Stimulated activated memory B cell treated with anti-CD40 and anti-IgM and Interleukin-4, amounts not matched to agents 10 μg/mL and 1 μg/mL and 100 μg/mL, for 72 hours (primary cell): ENCODE results near the gene NUP214.
"Not testable (repeated sequence)": the region's sequence is repeated elsewhere in the genome, so short reads cannot be mapped to it uniquely, and the experiment has no call there.

Experiments
- ATAC-seq: fragments of 150-1000 bp; cut with Tn5 transposase; 2 replicates; pipeline ENCODE4 v1.10.0; 2021
- H3K27ac Mint-ChIP-seq: one replicate; pipeline ENCODE4 v1.8.0; 2022; ENCODE audit warnings: mild to moderate bottlenecking, mixed read lengths
- H3K27me3 Mint-ChIP-seq: one replicate; pipeline ENCODE4 v1.8.0; 2022; ENCODE audit warnings: mixed read lengths
- H3K36me3 Mint-ChIP-seq: one replicate; pipeline ENCODE4 v1.8.0; 2022; ENCODE audit warnings: mixed read lengths
- H3K4me1 Mint-ChIP-seq: one replicate; pipeline ENCODE4 v1.8.0; 2022; ENCODE audit warnings: mixed read lengths
- H3K4me3 Mint-ChIP-seq: one replicate; pipeline ENCODE4 v1.8.0; 2022; ENCODE audit warnings: mild to moderate bottlenecking, moderate library complexity, mixed read lengths
- H3K9me3 Mint-ChIP-seq: one replicate; pipeline ENCODE4 v1.8.0; 2022; ENCODE audit warnings: mixed read lengths

Gene NUP214

DNA sequence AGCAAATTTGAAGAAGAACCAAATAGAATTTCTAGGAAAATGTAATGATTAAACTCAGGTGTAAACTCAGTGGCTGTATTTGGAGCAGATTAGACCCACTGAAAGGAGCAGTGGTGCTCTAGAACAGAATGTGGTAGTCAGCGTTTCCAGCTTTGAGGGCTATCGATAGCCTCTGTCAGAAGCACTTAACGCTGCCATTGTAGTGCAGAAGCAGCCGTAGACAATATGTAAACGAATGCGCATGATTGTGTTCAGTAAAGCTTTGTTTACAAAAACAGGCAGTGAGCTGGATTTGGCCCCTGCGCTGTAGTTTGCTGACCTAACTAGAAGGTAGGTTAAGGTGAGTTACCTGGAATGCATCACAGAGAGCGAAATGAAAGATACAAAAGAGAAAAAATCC, 78.9 kb downstream of the NUP214 start:
- Mint-ChIP-seq H3K4me1 (peaks cover 12% of the 10 kb centered on the region), H3K9me3 (no peaks in the 10 kb centered on the region), H3K4me3 (no peak overlapping the region), H3K27me3 (no peaks in the 10 kb centered on the region), H3K27ac (no peak overlapping the region), H3K36me3 (peaks cover 52% of the 10 kb centered on the region)
- no peak for ATAC-seq

DNA sequence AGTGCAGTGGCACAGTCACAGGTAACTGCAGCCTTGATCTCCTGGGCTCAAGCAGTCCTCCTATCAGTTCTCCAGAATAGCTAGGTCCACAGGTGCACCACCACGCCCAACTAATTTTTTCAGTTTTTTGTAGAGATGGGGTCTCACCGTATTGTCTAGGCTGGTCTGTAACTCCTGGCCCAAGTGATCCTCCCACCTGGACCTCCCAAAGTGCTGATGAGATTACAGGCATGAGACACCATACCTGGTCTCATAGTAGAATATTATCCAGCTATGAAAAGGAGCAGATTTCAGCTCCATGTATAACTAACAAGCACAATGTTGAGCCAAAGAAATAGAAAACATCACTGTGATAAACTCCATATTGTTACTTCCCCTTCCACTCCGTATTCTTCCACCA, 81.1 kb downstream of the NUP214 start:
- H3K36me3 Mint-ChIP-seq: peaks cover 61% of the 10 kb centered on the region
- H3K4me1 Mint-ChIP-seq: peaks cover 12% of the 10 kb centered on the region
- no peak for ATAC-seq
- no peak overlapping the region for H3K27ac Mint-ChIP-seq
- no peak overlapping the region for H3K4me3 Mint-ChIP-seq
- H3K9me3 Mint-ChIP-seq: peaks cover 9% of the 10 kb centered on the region
- H3K27me3 Mint-ChIP-seq: no peaks in the 10 kb centered on the region

DNA sequence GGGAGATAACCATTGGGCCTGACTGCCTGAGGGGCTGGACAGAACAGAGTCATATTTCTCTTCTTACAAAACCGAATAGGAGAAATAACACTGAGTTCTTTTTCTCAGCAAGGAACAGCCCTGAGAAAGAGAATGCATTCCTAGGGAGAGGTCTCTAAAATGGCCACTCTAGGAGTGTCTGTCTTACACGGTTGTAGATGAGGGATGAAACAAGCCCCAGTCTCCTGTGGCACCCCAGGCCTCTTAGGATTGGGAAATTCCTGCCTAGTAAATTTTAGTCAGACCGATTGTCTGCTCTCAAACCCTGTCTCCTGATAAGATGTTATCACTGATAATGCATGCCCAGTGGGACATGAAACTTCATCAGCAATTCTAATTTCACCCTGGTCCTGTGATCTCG, 86.5 kb downstream of the NUP214 start:
- ATAC-seq, H3K4me3 Mint-ChIP-seq, H3K4me1 Mint-ChIP-seq, H3K27ac Mint-ChIP-seq, H3K27me3 Mint-ChIP-seq: not testable (repeated sequence)
- Mint-ChIP-seq H3K36me3 (peaks cover 78% of the 10 kb centered on the region), H3K9me3 (peaks cover 16% of the 10 kb centered on the region)

DNA sequence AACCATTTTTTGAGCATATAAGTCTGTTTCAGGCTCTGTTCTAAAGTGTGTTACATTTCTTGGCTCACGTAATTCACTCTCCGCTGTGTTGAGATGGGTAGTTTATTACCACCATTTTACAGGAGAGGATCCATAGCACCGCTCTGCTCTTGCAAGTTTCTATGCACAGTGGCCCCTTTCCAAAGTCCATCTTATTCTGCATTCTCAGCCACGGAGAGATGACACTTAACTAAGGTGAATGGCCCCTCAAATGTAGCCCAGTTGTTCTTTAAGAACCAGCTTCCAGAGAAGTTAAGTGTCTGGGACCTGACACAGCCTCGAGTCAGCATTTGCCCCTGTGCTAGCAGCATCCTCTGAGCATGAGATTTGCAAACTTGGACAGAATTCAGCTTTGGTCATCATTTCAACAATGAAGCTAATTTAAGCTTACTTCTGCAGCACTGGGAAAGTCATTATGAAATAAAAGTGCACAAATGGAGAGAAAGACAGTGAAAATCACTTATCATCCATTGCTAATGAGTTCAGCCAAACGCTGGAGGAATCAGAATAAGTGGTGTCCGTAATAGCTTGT, 89.0 kb downstream of the NUP214 start:
- Mint-ChIP-seq H3K4me1 (no peaks in the 10 kb centered on the region), H3K27ac (no peak overlapping the region), H3K4me3 (no peak overlapping the region), H3K36me3 (peaks cover 74% of the 10 kb centered on the region), H3K9me3 (peaks cover 16% of the 10 kb centered on the region), H3K27me3 (no peaks in the 10 kb centered on the region)
- ATAC-seq: no peak

DNA sequence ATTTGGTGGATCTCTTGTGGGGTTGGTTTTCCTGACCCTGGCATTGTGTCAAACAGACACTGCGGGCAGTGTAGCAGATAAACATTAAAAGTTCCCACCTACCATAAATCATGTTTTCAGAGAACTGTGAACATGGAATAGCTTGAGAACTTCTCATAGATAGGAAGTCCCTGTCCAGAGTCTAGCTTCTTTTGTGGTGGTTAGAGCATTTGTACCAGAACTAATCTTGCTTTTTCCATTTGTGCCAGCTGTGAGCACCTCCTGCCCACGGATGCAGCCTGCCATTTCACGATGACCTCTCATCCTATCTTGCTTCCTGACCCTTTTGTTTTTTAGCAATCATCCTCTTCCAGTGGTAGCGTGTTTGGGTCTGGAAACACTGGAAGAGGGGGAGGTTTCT, 89.5 kb downstream of the NUP214 start:
- Mint-ChIP-seq H3K36me3 (peaks cover 69% of the 10 kb centered on the region), H3K9me3 (peaks cover 16% of the 10 kb centered on the region), H3K4me1 (no peaks in the 10 kb centered on the region), H3K4me3 (no peak overlapping the region), H3K27me3 (no peaks in the 10 kb centered on the region), H3K27ac (no peak overlapping the region)
- no peak for ATAC-seq

DNA sequence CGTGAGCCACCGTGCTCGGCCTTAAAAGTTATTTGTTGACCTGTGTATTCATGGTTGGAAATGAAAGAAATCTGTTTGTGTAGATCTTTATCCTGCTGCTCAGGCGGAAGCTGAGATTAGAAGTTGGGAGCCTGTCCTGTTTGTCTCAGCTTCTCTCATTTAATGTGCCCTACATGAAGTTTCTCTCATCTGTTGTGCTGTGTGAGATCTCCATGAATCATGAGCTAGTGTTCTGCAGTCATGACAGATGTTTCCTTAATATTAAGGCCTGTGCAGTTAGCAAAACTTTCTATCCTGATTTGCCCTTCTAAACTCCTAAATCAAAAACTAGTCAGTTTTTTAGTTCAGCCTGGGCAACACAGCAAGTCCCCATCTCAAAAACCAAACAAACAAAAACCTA, 91.4 kb downstream of the NUP214 start:
- H3K27me3 Mint-ChIP-seq: no peaks in the 10 kb centered on the region
- ATAC-seq: no peak
- no peaks in the 10 kb centered on the region for H3K4me1 Mint-ChIP-seq
- no peak overlapping the region for H3K27ac Mint-ChIP-seq
- peaks cover 60% of the 10 kb centered on the region for H3K36me3 Mint-ChIP-seq
- H3K4me3 Mint-ChIP-seq: no peak overlapping the region
- H3K9me3 Mint-ChIP-seq: peaks cover 4% of the 10 kb centered on the region

DNA sequence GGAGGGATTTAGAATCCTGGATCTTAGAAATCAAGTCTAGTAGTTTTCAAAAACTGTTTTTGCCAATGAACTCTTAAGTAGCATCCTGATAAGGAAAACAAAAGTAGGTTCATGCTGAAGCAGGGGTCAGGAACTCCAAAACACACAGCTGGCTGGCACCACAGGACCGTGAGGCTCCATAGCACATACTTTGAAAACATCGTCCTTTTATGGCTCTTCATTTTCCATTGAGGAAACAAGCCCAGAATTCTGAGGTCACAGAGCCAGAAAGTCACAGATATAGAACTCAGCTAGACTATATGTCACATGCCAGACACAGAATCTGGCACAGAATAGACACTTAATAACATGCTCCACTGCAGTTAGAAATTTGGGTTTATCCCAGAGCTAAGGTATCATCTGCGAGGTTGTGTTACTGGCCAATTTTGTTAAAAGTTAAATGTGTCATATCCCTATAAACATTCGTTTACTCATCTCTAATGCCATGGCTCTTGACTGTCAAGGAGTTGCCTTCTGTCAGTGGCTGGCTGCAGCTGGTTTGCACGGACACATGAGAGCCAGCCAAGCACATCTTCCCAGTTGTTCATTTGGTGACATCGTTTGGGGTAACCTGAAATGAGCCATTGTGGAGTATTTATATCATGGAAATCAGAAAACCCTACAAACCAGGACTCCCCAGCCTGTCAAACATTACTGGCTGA, 92.1 kb downstream of the NUP214 start:
- ATAC-seq: no peak
- Mint-ChIP-seq H3K4me1 (no peaks in the 10 kb centered on the region), H3K27ac (no peak overlapping the region), H3K4me3 (no peak overlapping the region), H3K9me3 (no peaks in the 10 kb centered on the region), H3K27me3 (no peaks in the 10 kb centered on the region), H3K36me3 (peaks cover 59% of the 10 kb centered on the region)

DNA sequence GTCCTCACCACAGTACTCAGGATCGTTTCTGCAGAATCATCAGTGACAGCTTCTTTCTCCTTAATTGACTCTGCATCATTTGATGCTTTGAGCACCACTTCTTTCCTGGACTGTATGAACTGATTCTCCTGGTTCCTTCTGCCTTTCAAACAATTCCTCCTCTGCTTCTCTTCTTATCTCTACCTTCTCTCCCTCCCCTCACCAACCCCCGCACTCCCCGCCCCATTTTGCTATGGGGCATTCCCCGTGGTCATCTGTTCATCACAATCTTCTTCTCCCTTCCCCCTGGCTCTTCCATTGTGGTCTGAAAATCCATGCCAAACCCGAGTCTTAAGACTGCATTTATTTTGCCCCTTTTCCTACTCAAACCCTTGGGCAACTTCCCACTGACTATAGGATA, 93.0 kb downstream of the NUP214 start:
- no peaks in the 10 kb centered on the region for H3K9me3 Mint-ChIP-seq
- ATAC-seq: no peak
- H3K36me3 Mint-ChIP-seq: peaks cover 58% of the 10 kb centered on the region
- no peaks in the 10 kb centered on the region for H3K4me1 Mint-ChIP-seq
- no peak overlapping the region for H3K27ac Mint-ChIP-seq
- no peaks in the 10 kb centered on the region for H3K27me3 Mint-ChIP-seq
- H3K4me3 Mint-ChIP-seq: no peak overlapping the region

DNA sequence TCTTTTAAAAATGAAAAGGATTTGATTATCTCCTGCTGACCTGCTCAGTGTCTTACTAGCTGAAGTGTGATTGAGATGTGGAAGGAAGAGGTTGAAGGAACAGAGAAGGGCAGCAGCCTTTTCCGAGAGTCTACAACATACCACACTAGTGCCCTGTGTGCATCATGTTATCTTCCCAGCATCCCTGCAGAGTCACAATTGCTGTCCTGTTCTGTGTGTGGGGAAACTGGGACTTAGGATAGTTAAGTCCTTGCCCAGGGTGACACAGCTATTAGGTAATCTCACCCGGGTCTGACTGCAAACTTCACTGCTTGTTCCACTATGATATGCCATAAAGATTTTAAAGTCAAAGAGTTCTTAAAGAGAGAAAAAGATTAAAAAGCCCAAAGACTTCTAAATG, 95.1 kb downstream of the NUP214 start:
- no peak for ATAC-seq
- no peak overlapping the region for H3K4me3 Mint-ChIP-seq
- H3K36me3 Mint-ChIP-seq: peaks cover 47% of the 10 kb centered on the region
- H3K27ac Mint-ChIP-seq: no peak overlapping the region
- no peaks in the 10 kb centered on the region for H3K9me3 Mint-ChIP-seq
- H3K4me1 Mint-ChIP-seq: peaks cover 1% of the 10 kb centered on the region
- H3K27me3 Mint-ChIP-seq: no peaks in the 10 kb centered on the region

DNA sequence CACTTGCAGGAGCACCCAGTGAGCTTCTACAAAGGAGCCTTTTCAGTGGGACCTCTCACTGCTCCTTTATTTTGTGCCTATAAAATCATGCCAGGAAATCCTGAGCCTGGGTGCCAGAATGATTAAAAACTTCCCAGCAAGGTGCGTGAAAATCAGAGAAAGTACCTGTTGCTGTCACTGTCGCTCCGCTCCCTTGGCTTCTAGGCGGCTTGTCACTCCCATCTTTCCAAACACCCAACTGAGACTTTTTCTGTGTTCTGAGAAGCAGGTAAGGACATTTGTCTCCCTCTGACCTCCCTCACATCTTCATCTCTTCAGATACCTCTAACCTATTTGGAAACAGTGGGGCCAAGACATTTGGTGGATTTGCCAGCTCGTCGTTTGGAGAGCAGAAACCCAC, 97.1 kb downstream of the NUP214 start:
- H3K27ac Mint-ChIP-seq: no peak overlapping the region
- peaks cover 12% of the 10 kb centered on the region for H3K4me1 Mint-ChIP-seq
- H3K4me3 Mint-ChIP-seq: no peak overlapping the region
- H3K27me3 Mint-ChIP-seq: no peaks in the 10 kb centered on the region
- no peak for ATAC-seq
- H3K36me3 Mint-ChIP-seq: peaks cover 51% of the 10 kb centered on the region
- H3K9me3 Mint-ChIP-seq: no peaks in the 10 kb centered on the region

DNA sequence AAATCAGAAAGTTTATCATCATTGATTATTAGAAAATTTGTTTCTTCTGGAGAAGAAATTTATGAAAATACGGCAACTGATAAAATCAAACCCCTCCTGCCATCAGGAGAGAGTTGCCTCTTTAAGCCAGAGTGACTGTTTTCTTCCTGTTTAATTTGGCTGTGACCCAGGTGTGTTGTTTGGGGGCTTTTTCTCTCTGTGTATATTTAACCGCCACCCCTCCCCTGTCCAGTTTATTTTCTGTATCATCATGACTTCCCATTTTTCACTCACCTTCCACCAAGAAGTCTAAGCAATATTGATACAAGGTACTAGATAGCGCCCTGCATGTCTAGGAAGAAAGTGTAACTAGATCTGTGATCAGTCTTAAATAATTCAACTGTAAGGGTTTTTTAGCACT, 100.8 kb downstream of the NUP214 start:
- H3K4me3 Mint-ChIP-seq: no peak overlapping the region
- ATAC-seq: no peak
- H3K27me3 Mint-ChIP-seq: no peaks in the 10 kb centered on the region
- no peaks in the 10 kb centered on the region for H3K9me3 Mint-ChIP-seq
- H3K36me3 Mint-ChIP-seq: peaks cover 52% of the 10 kb centered on the region
- peaks cover 20% of the 10 kb centered on the region for H3K4me1 Mint-ChIP-seq
- no peak overlapping the region for H3K27ac Mint-ChIP-seq

DNA sequence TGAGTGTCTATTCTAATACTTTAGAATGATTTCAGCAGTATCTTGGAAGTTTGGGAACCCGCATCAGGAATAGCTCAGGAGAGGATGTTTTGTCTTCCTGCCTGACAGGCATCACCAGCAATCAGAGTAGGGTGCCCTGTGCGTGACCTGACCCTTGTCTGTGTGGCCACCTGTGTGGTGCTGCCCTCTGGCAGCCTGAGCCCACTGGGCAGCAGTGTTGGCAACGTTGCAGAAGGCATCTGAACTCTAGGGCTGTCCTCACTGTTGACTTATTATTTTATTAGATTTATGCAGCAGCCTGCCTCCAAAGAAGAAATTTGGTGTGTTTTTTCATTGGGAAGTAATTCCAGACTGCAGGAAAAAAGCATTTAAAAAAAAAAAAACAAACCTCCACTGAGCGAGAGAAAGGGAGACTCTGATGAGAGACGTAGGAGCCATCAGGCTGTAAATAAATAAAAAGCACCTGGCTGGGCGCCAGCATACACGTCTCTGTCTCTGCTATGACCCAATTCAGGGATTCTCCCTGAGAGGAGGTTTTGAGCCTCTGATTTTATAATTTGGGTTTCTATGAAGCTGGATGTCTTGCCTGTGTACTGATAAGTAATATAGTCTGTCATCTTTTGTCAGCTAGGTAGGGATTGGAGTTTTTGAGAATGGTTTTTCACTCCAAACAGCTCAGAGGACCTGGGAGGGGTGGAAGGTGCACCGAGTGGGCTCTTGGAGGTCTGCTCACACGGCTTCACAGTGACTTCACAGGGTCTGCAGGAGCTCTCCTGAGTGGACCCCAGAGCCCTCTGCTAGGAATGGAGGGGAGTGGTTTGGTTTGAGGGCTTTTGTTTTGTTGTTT, 101.9 kb downstream of the NUP214 start:
- Mint-ChIP-seq H3K27ac (peak overlapping the region; percentile 7), H3K36me3 (peaks cover 56% of the 10 kb centered on the region), H3K4me1 (peaks cover 20% of the 10 kb centered on the region), H3K4me3 (no peak overlapping the region), H3K27me3 (no peaks in the 10 kb centered on the region), H3K9me3 (no peaks in the 10 kb centered on the region)
- no peak for ATAC-seq

DNA sequence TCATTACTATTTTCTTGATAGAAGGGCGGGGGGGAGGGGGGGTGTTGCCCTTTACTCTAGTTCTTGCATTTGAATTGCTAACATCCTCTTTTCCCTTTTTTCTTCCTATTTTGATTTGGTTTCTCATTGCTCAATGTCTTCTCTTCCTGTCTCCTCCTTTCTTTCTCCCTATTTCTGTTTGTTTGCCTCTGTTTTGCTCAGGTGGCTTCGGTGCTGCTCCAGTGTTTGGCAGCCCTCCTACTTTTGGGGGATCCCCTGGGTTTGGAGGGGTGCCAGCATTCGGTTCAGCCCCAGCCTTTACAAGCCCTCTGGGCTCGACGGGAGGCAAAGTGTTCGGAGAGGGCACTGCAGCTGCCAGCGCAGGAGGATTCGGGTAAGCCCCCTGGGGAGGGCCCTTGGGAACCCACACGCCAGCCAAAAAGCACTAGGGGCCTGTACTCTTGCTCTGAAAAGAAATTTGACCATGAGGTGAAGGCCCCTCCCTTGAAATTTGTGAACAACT, 102.6 kb downstream of the NUP214 start:
- H3K27ac Mint-ChIP-seq: peak overlapping the region; percentile 7

DNA sequence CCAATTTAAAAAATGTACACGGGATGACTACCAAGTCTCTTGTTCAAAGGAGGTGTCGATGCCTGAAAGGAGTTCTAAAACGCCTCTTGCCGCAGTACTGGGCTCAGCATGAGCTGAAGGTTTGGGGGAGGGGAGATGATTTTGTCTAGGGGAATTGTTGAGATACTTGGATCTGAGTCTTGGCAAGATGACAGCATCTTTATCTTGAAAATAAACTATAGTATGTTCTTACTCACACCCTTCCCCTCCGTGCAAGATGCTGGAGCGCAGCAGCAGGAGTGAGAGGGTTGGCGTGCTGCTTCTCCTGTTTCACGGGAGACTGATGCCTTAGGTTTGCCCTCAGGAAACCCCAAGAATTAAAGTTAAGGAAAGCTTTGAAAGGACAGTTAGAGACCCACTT, 103.6 kb downstream of the NUP214 start:
- Mint-ChIP-seq H3K27me3 (no peaks in the 10 kb centered on the region), H3K4me3 (no peak overlapping the region), H3K4me1 (peaks cover 20% of the 10 kb centered on the region), H3K27ac (no peak overlapping the region), H3K9me3 (no peaks in the 10 kb centered on the region), H3K36me3 (peaks cover 50% of the 10 kb centered on the region)
- ATAC-seq: no peak

More for the DNA sequence above, 102.6 kb downstream of the NUP214 start:
- Mint-ChIP-seq H3K4me1 (peaks cover 20% of the 10 kb centered on the region), H3K27me3 (no peaks in the 10 kb centered on the region), H3K9me3 (no peaks in the 10 kb centered on the region), H3K4me3 (no peak overlapping the region), H3K36me3 (peaks cover 53% of the 10 kb centered on the region)
- ATAC-seq: no peak

DNA sequence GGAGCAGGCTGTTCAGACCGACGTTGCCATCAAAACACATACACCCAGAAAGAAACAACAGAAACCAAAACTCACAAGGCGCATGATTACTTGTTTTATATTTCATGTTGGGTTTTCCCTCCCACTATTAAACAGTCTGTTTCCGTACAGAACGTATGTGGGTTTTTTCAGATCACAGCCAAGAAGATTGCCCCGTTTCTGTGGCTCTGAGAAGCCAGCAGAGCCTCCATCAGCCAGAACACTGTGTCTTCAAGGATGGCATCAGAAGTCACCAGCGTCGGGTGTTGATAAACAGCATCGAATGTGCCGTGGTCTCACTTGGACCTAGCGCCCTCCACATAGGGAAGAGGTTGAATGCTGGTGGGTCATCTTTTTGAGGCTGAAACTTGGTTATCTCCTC, 108.2 kb downstream of the NUP214 start:
- peaks cover 8% of the 10 kb centered on the region for H3K4me1 Mint-ChIP-seq
- no peaks in the 10 kb centered on the region for H3K9me3 Mint-ChIP-seq
- H3K36me3 Mint-ChIP-seq: peaks cover 45% of the 10 kb centered on the region
- no peak for ATAC-seq
- no peak overlapping the region for H3K27ac Mint-ChIP-seq
- H3K27me3 Mint-ChIP-seq: no peaks in the 10 kb centered on the region
- H3K4me3 Mint-ChIP-seq: no peak overlapping the region
